Omental fat pad (tissue), 4 donors: Measurements from ENCODE around the gene PLCB4. TPM values are rescaled to one million over a fixed set of nuclear protein-coding genes. Genes with fewer than 3 reads are reported as not detected.

Experiments used
- ATAC-seq: fragments of 150-250 bp; one replicate; pipeline ENCODE4 v1.9.1; 2016; ENCODE audit warnings: mild to moderate bottlenecking, moderate library complexity; ENCODE audit not compliant: low FRiP score
- DNase-seq: peaks from one replicate; pipeline ENCODE4 v3.0.0-alpha.2; 2019; ENCODE audit warnings: low spot score
- total RNA-seq, 4 donors: library from RNA; depleted of rRNA; stranded (reverse); fragments of >200 nt; gene quantifications; one replicate each; pipeline ENCODE4 v1.1.0, GENCODE V29; 2016
- TF ChIP-seq, protein P1 (sequence below), 3 donors: fragments of 450-650 bp; IDR thresholded peaks; one replicate each; pipeline ENCODE4 v1.5.1; 2016 to 2017; ENCODE audit warnings: antibody characterized with exemption in 3 of 3, mild to moderate bottlenecking in 3 of 3, moderate library complexity in 2 of 3

PLCB4 gene
- total RNA-seq, 4 donors from 2014 or later, result 6.6 to 18.4 (median 11.4) TPM

DNA sequence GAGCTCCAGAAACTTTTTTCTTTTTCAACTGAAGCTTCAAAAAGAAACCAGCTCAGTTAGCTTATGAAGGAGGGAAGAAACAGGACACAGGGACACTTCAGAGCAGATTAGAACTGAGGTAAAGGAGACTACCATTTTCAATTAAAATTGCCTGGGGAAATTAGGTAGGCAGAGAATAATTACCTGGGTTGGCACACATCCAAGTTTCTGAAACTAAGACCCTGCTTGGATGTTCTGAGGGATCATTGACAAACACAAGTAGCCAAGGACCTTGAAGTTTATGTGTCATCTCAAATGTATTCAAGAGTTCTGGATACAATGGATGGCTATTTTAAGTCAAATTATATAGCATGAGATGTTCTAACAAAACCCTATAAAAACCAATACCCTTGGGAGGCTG lies 137.6 kb downstream of the PLCB4 start:
- TF ChIP-seq, protein P1, sequence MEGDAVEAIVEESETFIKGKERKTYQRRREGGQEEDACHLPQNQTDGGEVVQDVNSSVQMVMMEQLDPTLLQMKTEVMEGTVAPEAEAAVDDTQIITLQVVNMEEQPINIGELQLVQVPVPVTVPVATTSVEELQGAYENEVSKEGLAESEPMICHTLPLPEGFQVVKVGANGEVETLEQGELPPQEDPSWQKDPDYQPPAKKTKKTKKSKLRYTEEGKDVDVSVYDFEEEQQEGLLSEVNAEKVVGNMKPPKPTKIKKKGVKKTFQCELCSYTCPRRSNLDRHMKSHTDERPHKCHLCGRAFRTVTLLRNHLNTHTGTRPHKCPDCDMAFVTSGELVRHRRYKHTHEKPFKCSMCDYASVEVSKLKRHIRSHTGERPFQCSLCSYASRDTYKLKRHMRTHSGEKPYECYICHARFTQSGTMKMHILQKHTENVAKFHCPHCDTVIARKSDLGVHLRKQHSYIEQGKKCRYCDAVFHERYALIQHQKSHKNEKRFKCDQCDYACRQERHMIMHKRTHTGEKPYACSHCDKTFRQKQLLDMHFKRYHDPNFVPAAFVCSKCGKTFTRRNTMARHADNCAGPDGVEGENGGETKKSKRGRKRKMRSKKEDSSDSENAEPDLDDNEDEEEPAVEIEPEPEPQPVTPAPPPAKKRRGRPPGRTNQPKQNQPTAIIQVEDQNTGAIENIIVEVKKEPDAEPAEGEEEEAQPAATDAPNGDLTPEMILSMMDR (IDR thresholded peaks at IDR 0.05), result no peak
- ATAC-seq (no peak), DNase-seq (no peak)

DNA sequence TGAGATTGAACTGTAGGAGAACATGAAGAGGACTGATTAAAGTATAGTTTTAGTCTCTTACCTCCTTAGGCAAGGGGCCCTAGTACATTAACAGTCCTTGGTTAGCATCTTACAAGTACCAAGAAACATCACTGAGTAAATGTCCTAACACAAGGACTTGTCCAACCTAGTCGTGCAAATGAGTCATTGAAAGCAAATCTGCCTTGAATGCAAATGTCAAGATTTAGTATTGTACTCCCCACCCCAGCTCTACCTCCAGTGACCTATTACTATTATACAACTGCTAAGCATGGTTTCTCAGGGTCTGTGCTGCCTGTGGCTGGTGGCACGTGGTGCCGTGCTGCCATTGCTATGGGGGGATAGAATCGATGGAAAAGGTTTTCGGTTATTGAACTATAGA lies 138.4 kb downstream of the PLCB4 start:
- DNase-seq (no peak), ATAC-seq (no peak)
- TF ChIP-seq, protein P1 (IDR thresholded peaks at IDR 0.05), result no peak

DNA sequence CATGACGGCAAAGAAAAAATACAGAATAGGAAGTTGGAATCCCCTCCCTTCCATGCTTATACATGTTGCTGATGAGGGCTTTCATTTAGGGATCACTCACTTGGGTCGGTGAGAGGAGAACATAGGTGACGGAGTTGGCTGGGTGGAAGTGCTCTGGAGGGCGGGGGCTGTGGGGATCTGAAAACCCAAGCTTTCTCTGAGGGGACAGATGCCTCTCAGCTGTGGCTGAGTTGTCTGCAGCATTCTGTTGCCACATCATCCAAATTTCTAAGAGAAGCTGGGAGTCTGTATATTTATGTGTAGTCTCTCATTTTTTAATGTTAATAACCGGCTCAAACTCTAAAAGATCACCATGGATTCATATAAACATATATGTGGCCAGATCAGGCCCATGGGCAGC lies 141.5 kb downstream of the PLCB4 start:
- no peak for ATAC-seq
- DNase-seq, result no peak
- TF ChIP-seq, protein P1 (IDR thresholded peaks at IDR 0.05), result no peak

DNA sequence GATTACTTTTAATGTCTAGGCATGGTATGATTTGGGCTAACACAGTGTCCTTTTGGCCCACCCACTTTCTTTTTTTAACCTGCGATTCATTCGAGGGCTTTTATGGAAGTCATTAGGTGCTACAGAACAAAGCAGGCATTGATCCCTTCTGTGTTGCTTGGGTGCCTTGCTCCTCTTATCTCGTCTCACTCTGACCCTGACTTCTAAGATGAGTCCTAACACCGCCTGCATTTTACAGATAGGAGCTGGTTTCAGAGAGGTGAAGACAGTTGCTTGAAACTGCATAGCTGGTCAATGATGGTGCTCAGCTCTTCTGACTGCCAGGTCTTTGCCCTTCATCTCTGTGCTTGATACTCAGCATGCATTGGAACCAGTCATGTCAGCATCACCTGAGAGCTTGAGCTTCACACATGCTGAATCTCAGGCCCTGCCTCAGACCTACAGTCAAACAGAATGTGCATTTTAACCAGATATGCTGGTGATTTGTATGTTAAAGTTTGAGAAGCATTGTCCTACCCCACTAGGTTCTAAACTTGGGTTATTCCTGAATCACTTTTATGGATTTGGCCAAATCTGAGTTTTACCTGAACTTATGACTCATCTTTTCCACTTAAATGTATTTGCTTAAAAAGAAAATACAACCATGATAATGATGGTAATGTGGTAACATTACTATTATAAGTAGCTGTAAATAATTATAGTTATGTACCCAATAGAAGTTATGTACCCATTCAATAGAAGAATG lies 142.3 kb downstream of the PLCB4 start:
- TF ChIP-seq, protein P1 (IDR thresholded peaks at IDR 0.05), result no peak
- no peak for ATAC-seq
- DNase-seq, result no peak

DNA sequence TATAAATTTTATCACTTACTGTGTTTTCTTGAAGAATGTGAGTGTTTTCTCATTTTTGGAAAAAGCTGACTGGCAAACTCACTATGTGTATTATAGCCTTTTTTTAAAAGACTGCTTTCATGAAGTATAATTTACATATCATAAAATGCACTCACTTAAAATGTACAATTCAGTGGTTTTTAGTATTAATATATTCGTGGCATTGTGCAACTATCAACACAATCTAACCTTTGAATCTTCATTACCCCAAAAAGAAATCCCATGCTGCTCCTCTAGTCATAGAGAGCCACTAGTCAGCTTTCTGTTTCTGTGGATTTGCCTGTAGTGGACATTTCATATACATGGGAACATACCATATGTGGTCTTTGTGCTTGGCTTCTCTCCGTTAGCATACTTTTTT lies 143.8 kb downstream of the PLCB4 start:
- DNase-seq (no peak), ATAC-seq (no peak)
- TF ChIP-seq, protein P1 (IDR thresholded peaks at IDR 0.05), result no peak

DNA sequence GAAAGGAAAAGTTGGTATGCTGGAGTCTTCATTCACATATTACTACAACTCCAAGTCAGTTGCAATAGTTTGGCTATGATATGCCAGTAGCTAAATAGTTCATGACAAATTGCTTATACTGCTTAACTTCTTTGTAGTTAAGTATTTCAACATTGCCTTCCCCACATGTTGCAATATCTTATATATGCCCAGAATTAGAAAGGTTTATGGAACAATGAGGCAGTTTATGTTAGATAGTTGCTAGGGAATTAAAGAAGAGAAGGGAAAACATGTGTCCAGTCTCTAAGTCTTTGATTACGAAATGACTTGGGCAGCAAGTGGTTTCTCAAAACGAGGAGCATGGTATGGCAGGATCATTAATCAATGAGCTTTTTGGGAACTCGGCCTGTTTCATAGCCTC lies 145.8 kb downstream of the PLCB4 start:
- TF ChIP-seq, protein P1 (IDR thresholded peaks at IDR 0.05), result no peak
- ATAC-seq (peak; percentile 76), DNase-seq (no peak)

DNA sequence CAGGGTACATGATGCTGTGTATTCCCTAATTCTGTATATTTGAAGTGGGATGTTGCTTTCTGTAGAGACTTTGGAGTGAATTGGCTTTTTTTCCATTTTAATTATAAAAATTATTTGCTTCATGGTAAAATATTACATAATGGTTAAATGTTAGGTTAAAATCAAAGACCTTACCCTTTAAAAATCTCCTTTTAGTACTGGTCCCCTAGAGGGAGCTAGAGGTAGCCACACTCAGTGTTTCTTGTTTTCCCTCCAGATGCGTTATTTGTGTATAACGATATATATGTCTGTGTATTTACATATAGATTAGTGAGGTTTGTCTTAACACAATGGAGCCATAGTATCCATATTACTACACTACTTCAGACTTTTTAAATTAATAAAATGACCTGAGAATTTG lies 146.7 kb downstream of the PLCB4 start:
- TF ChIP-seq, protein P1 (IDR thresholded peaks at IDR 0.05), result no peak
- DNase-seq, result no peak
- ATAC-seq, result no peak
